DOHH2 (cell line): ENCODE results near the gene PNPO.

Experiments
- H3F3A ChIP-seq: fragments of 200-600 bp; sonication (generic), shearing (Covaris generic); 2 replicates; pipeline ENCODE4 v1.6.0; 2016; ENCODE audit warnings: antibody characterized with exemption, mild to moderate bottlenecking; ENCODE audit not compliant: control insufficient read depth, insufficient read depth
- H3K27ac ChIP-seq: fragments of 200-600 bp; sonication (generic); 2 replicates; pipeline ENCODE4 v1.5.1; 2014; ENCODE audit warnings: low read depth, mild to moderate bottlenecking, low read length, moderate library complexity
- H3K27me3 ChIP-seq: fragments of 200-600 bp; sonication (generic); 2 replicates; pipeline ENCODE4 v1.6.1; 2014; ENCODE audit warnings: mild to moderate bottlenecking, low read length, mixed read lengths; ENCODE audit not compliant: control insufficient read depth
- H3K36me3 ChIP-seq: fragments of 200-600 bp; sonication (generic); 2 replicates; pipeline ENCODE4 v1.6.1; 2014; ENCODE audit warnings: mild to moderate bottlenecking, low read length, moderate library complexity, mixed read lengths; ENCODE audit not compliant: control insufficient read depth
- H3K4me1 ChIP-seq: fragments of 200-600 bp; sonication (generic); 2 replicates; pipeline ENCODE4 v1.6.1; 2014; ENCODE audit warnings: mild to moderate bottlenecking, low read length, mixed read lengths; ENCODE audit not compliant: control insufficient read depth
- H3K4me2 ChIP-seq: fragments of 200-600 bp; sonication (generic); 2 replicates; pipeline ENCODE4 v1.6.0; 2014; ENCODE audit warnings: mild to moderate bottlenecking, low read length, moderate library complexity
- H3K4me3 ChIP-seq: fragments of 200-600 bp; sonication (generic); 2 replicates; pipeline ENCODE4 v1.5.1; 2014; ENCODE audit warnings: mild to moderate bottlenecking, low read length, mixed read lengths
- H3K79me2 ChIP-seq: fragments of 200-600 bp; sonication (generic); 2 replicates; pipeline ENCODE4 v1.6.1; 2014; ENCODE audit warnings: mild to moderate bottlenecking, low read length, mixed read lengths; ENCODE audit not compliant: control insufficient read depth
- H3K9me2 ChIP-seq: fragments of 200-600 bp; sonication (generic); replicated peaks from 2 replicates; pipeline ENCODE4 v1.6.1; 2014; ENCODE audit warnings: mild to moderate bottlenecking, low read length, mixed read lengths; ENCODE audit not compliant: control insufficient read depth
- H3K9me3 ChIP-seq: fragments of 200-600 bp; sonication (generic); 2 replicates; pipeline ENCODE4 v1.6.1; 2014; ENCODE audit warnings: antibody characterized with exemption, low read length, mixed read lengths; ENCODE audit not compliant: control insufficient read depth, insufficient read depth
- H4K20me1 ChIP-seq: fragments of 200-600 bp; sonication (generic); 2 replicates; pipeline ENCODE4 v1.6.0; 2014; ENCODE audit warnings: low read depth, mild to moderate bottlenecking, antibody characterized with exemption, low read length, moderate library complexity; ENCODE audit not compliant: control insufficient read depth, insufficient read depth
- EZH2phosphoT487 ChIP-seq: fragments of 200-600 bp; sonication (generic); IDR thresholded peaks from 2 replicates; pipeline ENCODE4 v1.6.1; 2017; ENCODE audit warnings: borderline replicate concordance, mild to moderate bottlenecking, antibody characterized with exemption, low read length, moderate library complexity, mixed read lengths
- TF ChIP-seq, protein P1 (sequence below): fragments of 200-600 bp; sonication (generic); IDR thresholded peaks from one replicate; pipeline ENCODE4 v1.5.1; 2014; ENCODE audit warnings: antibody characterized with exemption, mild to moderate bottlenecking, low read depth, low read length; ENCODE audit not compliant: poor library complexity, severe bottlenecking

The PNPO gene

GRCh38 chr17:47902039-47902744 is 39.2 kb upstream of the PNPO start:
- no peak overlapping the region for H3K4me2 ChIP-seq
- H3K79me2 ChIP-seq, result peaks cover 44% of the 10 kb centered on the region
- TF ChIP-seq EZH2phosphoT487, result no peak
- TF ChIP-seq, protein P1, sequence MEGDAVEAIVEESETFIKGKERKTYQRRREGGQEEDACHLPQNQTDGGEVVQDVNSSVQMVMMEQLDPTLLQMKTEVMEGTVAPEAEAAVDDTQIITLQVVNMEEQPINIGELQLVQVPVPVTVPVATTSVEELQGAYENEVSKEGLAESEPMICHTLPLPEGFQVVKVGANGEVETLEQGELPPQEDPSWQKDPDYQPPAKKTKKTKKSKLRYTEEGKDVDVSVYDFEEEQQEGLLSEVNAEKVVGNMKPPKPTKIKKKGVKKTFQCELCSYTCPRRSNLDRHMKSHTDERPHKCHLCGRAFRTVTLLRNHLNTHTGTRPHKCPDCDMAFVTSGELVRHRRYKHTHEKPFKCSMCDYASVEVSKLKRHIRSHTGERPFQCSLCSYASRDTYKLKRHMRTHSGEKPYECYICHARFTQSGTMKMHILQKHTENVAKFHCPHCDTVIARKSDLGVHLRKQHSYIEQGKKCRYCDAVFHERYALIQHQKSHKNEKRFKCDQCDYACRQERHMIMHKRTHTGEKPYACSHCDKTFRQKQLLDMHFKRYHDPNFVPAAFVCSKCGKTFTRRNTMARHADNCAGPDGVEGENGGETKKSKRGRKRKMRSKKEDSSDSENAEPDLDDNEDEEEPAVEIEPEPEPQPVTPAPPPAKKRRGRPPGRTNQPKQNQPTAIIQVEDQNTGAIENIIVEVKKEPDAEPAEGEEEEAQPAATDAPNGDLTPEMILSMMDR, result no peak
- no peaks in the 10 kb centered on the region for H4K20me1 ChIP-seq
- H3K9me2 ChIP-seq, result no peaks in the 10 kb centered on the region
- no peak overlapping the region for H3K4me3 ChIP-seq
- H3K36me3 ChIP-seq, result peaks cover 44% of the 10 kb centered on the region
- no peak overlapping the region for H3K27ac ChIP-seq
- H3K27me3 ChIP-seq, result no peaks in the 10 kb centered on the region
- peaks cover 10% of the 10 kb centered on the region for H3K4me1 ChIP-seq
- H3K9me3 ChIP-seq, result no peaks in the 10 kb centered on the region
- no peaks in the 10 kb centered on the region for H3F3A ChIP-seq

DNA sequence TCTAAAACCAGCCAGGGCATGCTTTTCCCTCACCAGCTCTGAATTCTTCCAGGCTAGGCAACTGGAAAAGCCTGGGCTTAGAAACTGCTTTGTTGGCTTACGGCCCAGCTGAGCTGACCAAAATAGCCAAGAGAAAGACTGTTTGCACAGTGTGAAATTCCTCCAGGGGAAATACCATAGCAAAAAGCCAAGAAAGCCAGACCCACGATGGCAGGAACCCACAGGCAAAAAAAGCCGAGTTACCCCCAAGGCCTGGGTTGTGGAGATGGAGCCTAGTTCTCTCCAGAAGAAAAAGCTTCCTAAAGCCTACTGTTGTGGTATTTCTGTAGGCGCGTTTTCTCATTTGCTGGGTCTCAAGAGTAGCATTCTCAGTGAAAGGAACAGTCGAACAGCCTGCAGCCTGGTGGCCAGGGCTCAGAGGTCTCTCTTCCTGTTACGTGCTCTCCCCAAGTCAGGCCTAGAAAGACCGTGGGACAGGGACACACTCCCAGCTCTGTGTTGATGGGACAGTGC is 36.1 kb upstream of the PNPO start:
- no peak overlapping the region for H3K4me3 ChIP-seq
- TF ChIP-seq, protein P1, result no peak
- TF ChIP-seq EZH2phosphoT487, result no peak
- H3K79me2 ChIP-seq, result peaks cover 27% of the 10 kb centered on the region
- no peak overlapping the region for H3K4me2 ChIP-seq
- peaks cover 20% of the 10 kb centered on the region for H3K36me3 ChIP-seq
- H3K9me2 ChIP-seq, result no peaks in the 10 kb centered on the region
- no peaks in the 10 kb centered on the region for H3K4me1 ChIP-seq
- no peaks in the 10 kb centered on the region; the same call in 1 of the 2 replicates for H4K20me1 ChIP-seq
- no peaks in the 10 kb centered on the region for H3F3A ChIP-seq
- no peaks in the 10 kb centered on the region for H3K9me3 ChIP-seq
- no peaks in the 10 kb centered on the region for H3K27me3 ChIP-seq
- H3K27ac ChIP-seq, result no peak overlapping the region

DNA sequence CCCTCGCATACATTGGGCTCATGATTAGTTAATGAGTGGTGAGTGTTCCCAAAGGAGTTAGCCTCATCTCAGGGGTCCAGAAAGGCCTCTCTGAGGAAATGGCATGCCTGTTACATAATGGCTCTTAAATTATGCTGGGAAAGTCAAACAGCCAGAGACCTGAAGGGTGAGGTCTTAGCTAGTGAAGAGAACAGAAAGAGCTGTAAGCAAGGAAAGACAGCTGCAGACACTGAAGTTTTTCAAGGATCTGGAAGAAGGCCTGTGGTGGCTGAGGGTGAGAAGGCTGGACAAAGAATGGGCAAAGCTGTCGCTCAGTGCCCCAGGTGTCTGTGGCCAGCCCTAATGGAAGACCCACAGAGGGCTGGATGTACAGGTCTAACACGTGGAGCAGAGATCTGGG is 34.9 kb upstream of the PNPO start:
- no peaks in the 10 kb centered on the region for H3K9me3 ChIP-seq
- no peaks in the 10 kb centered on the region; the same call in 1 of the 2 replicates for H4K20me1 ChIP-seq
- H3K4me2 ChIP-seq, result no peak overlapping the region
- no peaks in the 10 kb centered on the region for H3F3A ChIP-seq
- no peaks in the 10 kb centered on the region for H3K4me1 ChIP-seq
- no peak overlapping the region for H3K27ac ChIP-seq
- no peak for TF ChIP-seq EZH2phosphoT487
- TF ChIP-seq, protein P1, result no peak
- H3K36me3 ChIP-seq, result peaks cover 14% of the 10 kb centered on the region
- H3K27me3 ChIP-seq, result no peaks in the 10 kb centered on the region
- H3K4me3 ChIP-seq, result no peak overlapping the region
- no peaks in the 10 kb centered on the region for H3K9me2 ChIP-seq
- peaks cover 28% of the 10 kb centered on the region for H3K79me2 ChIP-seq
